HCT116 (cell line): ENCODE data around the gene TAS2R20.

Experiments
- ATF3 ChIP-seq: IDR thresholded peaks from 2 replicates; pipeline ENCODE4 v1.6.1; 2012
- CTCF ChIP-seq, 3 experiments: fragments of 200-600 bp in 1 of 3; sonication (generic) in 1 of 3; IDR thresholded peaks in 2 of 3; conservative IDR thresholded peaks in 1 of 3; 2 replicates each; pipeline ENCODE4 v1.5.1; 2012 to 2017; ENCODE audit warnings: low read depth in 2 of 3, low read length in 2 of 3, antibody characterized with exemption in 1 of 3, borderline replicate concordance in 1 of 3, control low read depth in 1 of 3, mild to moderate bottlenecking in 1 of 3, mixed read lengths in 1 of 3, mixed run types in 1 of 3, moderate library complexity in 1 of 3; ENCODE audit not compliant: insufficient read depth in 1 of 3
- EZH2 ChIP-seq: fragments of 200-600 bp; sonication (generic); IDR thresholded peaks from 2 replicates; pipeline ENCODE4 v1.6.1; 2017; ENCODE audit warnings: antibody characterized with exemption, mixed run types
- JUND ChIP-seq: IDR thresholded peaks from 2 replicates; pipeline ENCODE4 v1.6.1; 2012
- MAX ChIP-seq: IDR thresholded peaks from 2 replicates; pipeline ENCODE4 v1.6.1; 2012
- POLR2A ChIP-seq: IDR thresholded peaks from 2 replicates; pipeline ENCODE4 v1.7.0; 2011; ENCODE audit warnings: borderline replicate concordance; ENCODE audit not compliant: insufficient read depth, insufficient read length; ENCODE audit errors: extremely low read depth
- POLR2AphosphoS5 ChIP-seq: IDR thresholded peaks from 2 replicates; pipeline ENCODE4 v1.6.1; 2011; ENCODE audit warnings: mild to moderate bottlenecking, low read depth, low read length, moderate library complexity
- RAD21 ChIP-seq: IDR thresholded peaks from 2 replicates; pipeline ENCODE4 v1.6.1; 2012; ENCODE audit warnings: low read depth, mild to moderate bottlenecking
- REST ChIP-seq: IDR thresholded peaks from 2 replicates; pipeline ENCODE4 v1.6.1; 2012; ENCODE audit warnings: low read depth
- SIN3A ChIP-seq: IDR thresholded peaks from 2 replicates; pipeline ENCODE4 v1.6.1; 2012; ENCODE audit warnings: low read depth
- SP1 ChIP-seq: IDR thresholded peaks from 2 replicates; pipeline ENCODE4 v1.6.1; 2012; ENCODE audit warnings: low read depth
- ZBTB33 ChIP-seq: IDR thresholded peaks from 2 replicates; pipeline ENCODE4 v1.6.1; 2011; ENCODE audit warnings: mild to moderate bottlenecking, low read length, moderate library complexity; ENCODE audit not compliant: insufficient replicate concordance; ENCODE audit errors: extremely low read depth
- ZFX ChIP-seq: fragments of 450-650 bp; IDR thresholded peaks from 2 replicates; pipeline ENCODE4 v1.6.1; 2017
- ZNF274 ChIP-seq: fragments of 200-500 bp; sonication (Bioruptor generic); IDR thresholded peaks from 2 replicates; pipeline ENCODE4 v1.6.1; 2014; ENCODE audit warnings: mild to moderate bottlenecking, low read depth, low read length, inconsistent platforms

- TF ChIP-seq RAD21 (no peak), CTCF (IDR thresholded peaks at IDR 0.05 in 2 of 3, conservative IDR thresholded peaks at IDR 0.05 in 1 of 3; ENCODE audit: borderline replicate concordance in 1 of 3, insufficient read depth in 1 of 3, low read depth in 2 of 3, low read length in 2 of 3) (no peak), POLR2A (no peak), SIN3A (no peak), ZBTB33 (no peak), ATF3 (no peak), ZNF274 (no peak), MAX (no peak), REST (no peak), POLR2AphosphoS5 (no peak), JUND (no peak), EZH2 (no peak), SP1 (no peak), ZFX (no peak)
Observed at GRCh38 chr12:10957741-10958140, 40.4 kb downstream of the TAS2R20 start.
